Skeletal muscle tissue (tissue), 4 donors: ENCODE data around the gene ADGRF4. TPM values are rescaled to one million over a fixed set of nuclear protein-coding genes. Genes with fewer than 3 reads are reported as not detected.

ENCODE experiments used
- H3K27ac ChIP-seq: one replicate; pipeline ENCODE4 v1.7.0; 2013; ENCODE audit warnings: mild to moderate bottlenecking, low read depth, low read length, inconsistent platforms
- H3K27me3 ChIP-seq, 3 donors: one replicate each; pipeline ENCODE4 v1.7.0; 2013; ENCODE audit warnings: low read length in 3 of 3; ENCODE audit not compliant: control insufficient read depth in 3 of 3, insufficient read depth in 3 of 3
- H3K36me3 ChIP-seq, 3 donors: one replicate each; pipeline ENCODE4 v1.7.0; 2013; ENCODE audit warnings: low read length in 3 of 3; ENCODE audit not compliant: control insufficient read depth in 3 of 3, insufficient read depth in 3 of 3
- H3K4me1 ChIP-seq, 3 donors: one replicate each; pipeline ENCODE4 v1.7.0; 2013; ENCODE audit warnings: low read length in 3 of 3, mild to moderate bottlenecking in 3 of 3; ENCODE audit not compliant: control insufficient read depth in 3 of 3, insufficient read depth in 3 of 3
- H3K4me3 ChIP-seq, 3 donors: one replicate each; pipeline ENCODE4 v1.7.0; 2013; ENCODE audit warnings: low read length in 3 of 3
- H3K9ac ChIP-seq, 3 donors: one replicate each; pipeline ENCODE4 v1.7.0; 2013; ENCODE audit warnings: low read length in 3 of 3, mild to moderate bottlenecking in 3 of 3, moderate library complexity in 2 of 3, low read depth in 1 of 3
- H3K9me3 ChIP-seq, 3 donors: one replicate each; pipeline ENCODE4 v1.7.0; 2013; ENCODE audit warnings: low read length in 3 of 3; ENCODE audit not compliant: control insufficient read depth in 3 of 3
- total RNA-seq: library from RNA; depleted of rRNA; stranded (reverse); fragments of >200 nt; gene quantifications from one replicate; pipeline ENCODE4 v1.2.3, GENCODE V29; 2014
- donor health status: Osteomylitis.

The ADGRF4 gene
- total RNA-seq, result not detected

- Histone ChIP-seq H3K27me3 (no peaks in the 10 kb centered on the region), H3K9me3 (no peaks in the 10 kb centered on the region), H3K9ac (no peak within 1 kb of the TSS), H3K4me3 (no peak within 1 kb of the TSS), H3K4me1 (no peaks in the 10 kb centered on the region), H3K36me3 (no peaks in the 10 kb centered on the region), H3K27ac (no peak within 1 kb of the TSS)
Observed at GRCh38 chr6:47698342-47698787, at the start of gene ADGRF4. Gene ADGRF4 (plus strand): TSS chr6:47698580. CDS start chr6:47707246, 8,666 bp downstream.

- Histone ChIP-seq H3K36me3 (no peaks in the 10 kb centered on the region), H3K27ac (peak overlapping the region; percentile 70), H3K9me3 (no peaks in the 10 kb centered on the region), H3K4me1 (peaks cover 5 to 6% (median 5%) of the 10 kb centered on the region in 3 donors), H3K9ac (peak overlapping the region in 1 of 3 donors; percentile 35), H3K27me3 (no peaks in the 10 kb centered on the region), H3K4me3 (peak overlapping the region in 2 of 3 donors; percentile 42 to 54)
Observed at GRCh38 chr6:47650553-47651432, 47.6 kb upstream of the ADGRF4 start.

GRCh38 chr6:47651505-47651944 lies 46.9 kb upstream of the ADGRF4 start:
- Histone ChIP-seq H3K36me3 (no peaks in the 10 kb centered on the region), H3K4me1 (peaks cover 5 to 12% (median 6%) of the 10 kb centered on the region in 3 donors), H3K9me3 (no peaks in the 10 kb centered on the region), H3K27ac (peak overlapping the region; percentile 70), H3K4me3 (peak overlapping the region in 2 of 3 donors; percentile 42 to 54), H3K27me3 (no peaks in the 10 kb centered on the region), H3K9ac (peak overlapping the region in 1 of 3 donors; percentile 35)

- peaks cover 5 to 12% (median 6%) of the 10 kb centered on the region in 3 donors for H3K4me1 ChIP-seq
- no peak overlapping the region for H3K4me3 ChIP-seq
- H3K27ac ChIP-seq, result no peak overlapping the region
- no peaks in the 10 kb centered on the region for H3K27me3 ChIP-seq
- no peaks in the 10 kb centered on the region for H3K36me3 ChIP-seq
- H3K9ac ChIP-seq, result no peak overlapping the region
- H3K9me3 ChIP-seq, result no peaks in the 10 kb centered on the region
Observed at GRCh38 chr6:47653706-47654105, 44.7 kb upstream of the ADGRF4 start.

GRCh38 chr6:47654255-47654654 lies 44.1 kb upstream of the ADGRF4 start:
- no peaks in the 10 kb centered on the region for H3K9me3 ChIP-seq
- peaks cover 5 to 12% (median 6%) of the 10 kb centered on the region in 3 donors for H3K4me1 ChIP-seq
- no peak overlapping the region for H3K9ac ChIP-seq
- no peaks in the 10 kb centered on the region for H3K36me3 ChIP-seq
- no peak overlapping the region for H3K4me3 ChIP-seq
- H3K27ac ChIP-seq, result no peak overlapping the region
- no peaks in the 10 kb centered on the region for H3K27me3 ChIP-seq

GRCh38 chr6:47655719-47656595 lies 42.4 kb upstream of the ADGRF4 start:
- Histone ChIP-seq H3K36me3 (no peaks in the 10 kb centered on the region), H3K27ac (no peak overlapping the region), H3K27me3 (no peaks in the 10 kb centered on the region), H3K4me1 (peaks cover 5 to 12% (median 6%) of the 10 kb centered on the region in 3 donors), H3K9ac (peak overlapping the region in 1 of 3 donors; percentile 81), H3K9me3 (no peaks in the 10 kb centered on the region), H3K4me3 (peak overlapping the region in 2 of 3 donors; percentile 37 to 60)

GRCh38 chr6:47661960-47662359 lies 36.4 kb upstream of the ADGRF4 start:
- H3K9me3 ChIP-seq, result no peaks in the 10 kb centered on the region
- peaks cover 0 to 6% (median 4%) of the 10 kb centered on the region in 3 donors for H3K4me1 ChIP-seq
- peaks cover 0 to 4% (median 0%) of the 10 kb centered on the region in 3 donors for H3K27me3 ChIP-seq
- no peaks in the 10 kb centered on the region for H3K36me3 ChIP-seq
- no peak overlapping the region for H3K4me3 ChIP-seq
- no peak overlapping the region for H3K9ac ChIP-seq
- H3K27ac ChIP-seq, result no peak overlapping the region

- no peaks in the 10 kb centered on the region for H3K36me3 ChIP-seq
Observed at GRCh38 chr6:47663462-47664216, 34.7 kb upstream of the ADGRF4 start.

GRCh38 chr6:47665112-47665511 lies 33.3 kb upstream of the ADGRF4 start:
- Histone ChIP-seq H3K4me3 (no peak overlapping the region), H3K27me3 (peaks cover 0 to 4% (median 0%) of the 10 kb centered on the region in 3 donors), H3K9ac (no peak overlapping the region), H3K9me3 (no peaks in the 10 kb centered on the region), H3K36me3 (no peaks in the 10 kb centered on the region), H3K4me1 (peaks cover 2 to 6% (median 4%) of the 10 kb centered on the region in 3 donors), H3K27ac (no peak overlapping the region)

More at GRCh38 chr6:47663462-47664216, 34.7 kb upstream of the ADGRF4 start:
- H3K4me1 ChIP-seq, result peaks cover 0 to 6% (median 4%) of the 10 kb centered on the region in 3 donors
- H3K9me3 ChIP-seq, result no peaks in the 10 kb centered on the region
- no peak overlapping the region for H3K4me3 ChIP-seq
- no peak overlapping the region for H3K9ac ChIP-seq
- H3K27ac ChIP-seq, result no peak overlapping the region
- peaks cover 0 to 4% (median 0%) of the 10 kb centered on the region in 3 donors for H3K27me3 ChIP-seq
